Measurements from ENCODE around the gene RBPJL.

DNA sequence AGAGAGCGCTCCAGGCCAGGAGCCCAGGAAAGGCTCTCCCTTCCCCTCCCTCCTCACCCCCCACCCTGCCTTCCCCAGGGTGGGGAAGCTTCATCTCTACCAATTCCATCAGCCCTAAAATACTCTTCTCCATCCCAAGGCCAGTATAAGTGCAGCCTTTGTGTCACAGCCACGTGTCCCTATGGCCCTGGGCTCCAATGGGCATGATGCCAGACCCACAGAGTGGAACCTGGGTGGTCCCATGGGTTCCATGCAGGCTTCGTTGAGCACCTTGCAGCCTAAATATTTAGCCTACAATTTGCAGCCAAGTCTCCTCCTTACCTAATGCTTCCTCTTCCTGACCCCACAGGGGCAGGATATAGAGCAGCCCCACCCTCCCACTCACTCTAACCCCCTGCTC, 2.4 kb downstream of the RBPJL start:
- TF ChIP-seq, protein P1, sequence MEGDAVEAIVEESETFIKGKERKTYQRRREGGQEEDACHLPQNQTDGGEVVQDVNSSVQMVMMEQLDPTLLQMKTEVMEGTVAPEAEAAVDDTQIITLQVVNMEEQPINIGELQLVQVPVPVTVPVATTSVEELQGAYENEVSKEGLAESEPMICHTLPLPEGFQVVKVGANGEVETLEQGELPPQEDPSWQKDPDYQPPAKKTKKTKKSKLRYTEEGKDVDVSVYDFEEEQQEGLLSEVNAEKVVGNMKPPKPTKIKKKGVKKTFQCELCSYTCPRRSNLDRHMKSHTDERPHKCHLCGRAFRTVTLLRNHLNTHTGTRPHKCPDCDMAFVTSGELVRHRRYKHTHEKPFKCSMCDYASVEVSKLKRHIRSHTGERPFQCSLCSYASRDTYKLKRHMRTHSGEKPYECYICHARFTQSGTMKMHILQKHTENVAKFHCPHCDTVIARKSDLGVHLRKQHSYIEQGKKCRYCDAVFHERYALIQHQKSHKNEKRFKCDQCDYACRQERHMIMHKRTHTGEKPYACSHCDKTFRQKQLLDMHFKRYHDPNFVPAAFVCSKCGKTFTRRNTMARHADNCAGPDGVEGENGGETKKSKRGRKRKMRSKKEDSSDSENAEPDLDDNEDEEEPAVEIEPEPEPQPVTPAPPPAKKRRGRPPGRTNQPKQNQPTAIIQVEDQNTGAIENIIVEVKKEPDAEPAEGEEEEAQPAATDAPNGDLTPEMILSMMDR (IDR thresholded peaks at IDR 0.05; ENCODE audit: low read depth, low read length, missing input control), result no peak
- no peak for TF ChIP-seq JUND (IDR thresholded peaks at IDR 0.05)
- TF ChIP-seq, protein P2, sequence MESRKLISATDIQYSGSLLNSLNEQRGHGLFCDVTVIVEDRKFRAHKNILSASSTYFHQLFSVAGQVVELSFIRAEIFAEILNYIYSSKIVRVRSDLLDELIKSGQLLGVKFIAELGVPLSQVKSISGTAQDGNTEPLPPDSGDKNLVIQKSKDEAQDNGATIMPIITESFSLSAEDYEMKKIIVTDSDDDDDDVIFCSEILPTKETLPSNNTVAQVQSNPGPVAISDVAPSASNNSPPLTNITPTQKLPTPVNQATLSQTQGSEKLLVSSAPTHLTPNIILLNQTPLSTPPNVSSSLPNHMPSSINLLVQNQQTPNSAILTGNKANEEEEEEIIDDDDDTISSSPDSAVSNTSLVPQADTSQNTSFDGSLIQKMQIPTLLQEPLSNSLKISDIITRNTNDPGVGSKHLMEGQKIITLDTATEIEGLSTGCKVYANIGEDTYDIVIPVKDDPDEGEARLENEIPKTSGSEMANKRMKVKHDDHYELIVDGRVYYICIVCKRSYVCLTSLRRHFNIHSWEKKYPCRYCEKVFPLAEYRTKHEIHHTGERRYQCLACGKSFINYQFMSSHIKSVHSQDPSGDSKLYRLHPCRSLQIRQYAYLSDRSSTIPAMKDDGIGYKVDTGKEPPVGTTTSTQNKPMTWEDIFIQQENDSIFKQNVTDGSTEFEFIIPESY (IDR thresholded peaks at IDR 0.05), result no peak
- TF ChIP-seq, protein P3, sequence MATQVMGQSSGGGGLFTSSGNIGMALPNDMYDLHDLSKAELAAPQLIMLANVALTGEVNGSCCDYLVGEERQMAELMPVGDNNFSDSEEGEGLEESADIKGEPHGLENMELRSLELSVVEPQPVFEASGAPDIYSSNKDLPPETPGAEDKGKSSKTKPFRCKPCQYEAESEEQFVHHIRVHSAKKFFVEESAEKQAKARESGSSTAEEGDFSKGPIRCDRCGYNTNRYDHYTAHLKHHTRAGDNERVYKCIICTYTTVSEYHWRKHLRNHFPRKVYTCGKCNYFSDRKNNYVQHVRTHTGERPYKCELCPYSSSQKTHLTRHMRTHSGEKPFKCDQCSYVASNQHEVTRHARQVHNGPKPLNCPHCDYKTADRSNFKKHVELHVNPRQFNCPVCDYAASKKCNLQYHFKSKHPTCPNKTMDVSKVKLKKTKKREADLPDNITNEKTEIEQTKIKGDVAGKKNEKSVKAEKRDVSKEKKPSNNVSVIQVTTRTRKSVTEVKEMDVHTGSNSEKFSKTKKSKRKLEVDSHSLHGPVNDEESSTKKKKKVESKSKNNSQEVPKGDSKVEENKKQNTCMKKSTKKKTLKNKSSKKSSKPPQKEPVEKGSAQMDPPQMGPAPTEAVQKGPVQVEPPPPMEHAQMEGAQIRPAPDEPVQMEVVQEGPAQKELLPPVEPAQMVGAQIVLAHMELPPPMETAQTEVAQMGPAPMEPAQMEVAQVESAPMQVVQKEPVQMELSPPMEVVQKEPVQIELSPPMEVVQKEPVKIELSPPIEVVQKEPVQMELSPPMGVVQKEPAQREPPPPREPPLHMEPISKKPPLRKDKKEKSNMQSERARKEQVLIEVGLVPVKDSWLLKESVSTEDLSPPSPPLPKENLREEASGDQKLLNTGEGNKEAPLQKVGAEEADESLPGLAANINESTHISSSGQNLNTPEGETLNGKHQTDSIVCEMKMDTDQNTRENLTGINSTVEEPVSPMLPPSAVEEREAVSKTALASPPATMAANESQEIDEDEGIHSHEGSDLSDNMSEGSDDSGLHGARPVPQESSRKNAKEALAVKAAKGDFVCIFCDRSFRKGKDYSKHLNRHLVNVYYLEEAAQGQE (IDR thresholded peaks at IDR 0.05), result no peak
- no peak for TF ChIP-seq RAD21 (IDR thresholded peaks at IDR 0.05)
- TF ChIP-seq YY1 (IDR thresholded peaks at IDR 0.05), result no peak
- no peak for TF ChIP-seq RXRA (IDR thresholded peaks at IDR 0.05)
- TF ChIP-seq, protein P4, sequence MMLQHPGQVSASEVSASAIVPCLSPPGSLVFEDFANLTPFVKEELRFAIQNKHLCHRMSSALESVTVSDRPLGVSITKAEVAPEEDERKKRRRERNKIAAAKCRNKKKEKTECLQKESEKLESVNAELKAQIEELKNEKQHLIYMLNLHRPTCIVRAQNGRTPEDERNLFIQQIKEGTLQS (IDR thresholded peaks at IDR 0.05), result no peak
- TF ChIP-seq TAF1 (conservative IDR thresholded peaks at IDR 0.05), result no peak
